GF-D8 (cell line): ENCODE results near the gene PDE4D.
"Not testable (repeated sequence)": the region's sequence is repeated elsewhere in the genome, so short reads cannot be mapped to it uniquely, and the experiment has no call there.

Experiments used
- DNase-seq: peaks from one replicate; lab custom pipeline; 2025; lab: John Stamatoyannopoulos, UW

PDE4D gene

DNA sequence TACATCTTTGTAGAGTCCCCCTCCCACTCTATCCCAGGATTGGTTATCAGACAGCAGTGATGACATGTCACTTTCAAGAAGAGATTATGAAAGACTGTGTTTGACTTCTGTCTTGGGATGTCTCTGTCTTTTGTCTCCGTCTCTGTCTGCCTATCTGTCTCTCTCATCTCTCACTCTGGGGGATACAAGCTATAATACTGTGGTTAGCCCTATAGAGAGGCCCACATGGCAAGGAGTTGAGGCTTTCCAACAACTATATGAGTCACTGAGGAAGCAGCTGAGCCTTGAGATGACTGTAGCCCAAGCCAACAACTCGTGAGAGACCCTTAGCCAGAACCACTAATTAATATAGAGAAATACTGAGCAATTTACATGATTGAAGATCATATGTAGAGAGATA lies 284.8 kb downstream of the PDE4D start:
- no peak for DNase-seq

DNA sequence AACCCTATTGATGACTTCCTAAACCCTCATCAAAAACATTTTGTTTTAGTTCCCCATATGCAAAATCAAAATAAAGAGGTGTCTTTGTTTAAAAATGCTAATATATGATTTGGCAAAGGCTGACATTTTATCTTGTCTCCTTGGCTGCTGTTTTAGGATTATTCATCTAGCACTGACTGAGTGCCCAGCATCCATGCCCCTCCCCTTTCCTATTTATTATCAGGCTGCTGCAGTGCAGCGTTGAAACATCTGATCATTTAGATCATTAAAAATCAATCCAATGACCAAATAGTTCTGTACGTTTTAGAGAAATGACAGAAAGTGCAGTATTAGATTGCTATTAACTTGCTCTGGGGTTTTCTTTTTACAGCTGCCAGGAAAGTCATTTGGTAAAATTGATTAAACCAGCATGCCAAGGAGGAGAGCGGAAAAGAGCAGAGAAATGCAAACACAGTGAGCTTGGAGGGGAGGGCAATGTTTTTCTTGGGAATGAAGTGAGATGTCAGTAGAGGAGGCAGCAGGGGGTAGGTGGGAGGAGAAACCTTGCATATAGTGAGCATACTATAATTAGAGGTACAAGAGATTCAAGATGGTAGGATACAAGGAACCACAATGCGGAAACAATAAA lies 286.3 kb downstream of the PDE4D start:
- no peak for DNase-seq

DNA sequence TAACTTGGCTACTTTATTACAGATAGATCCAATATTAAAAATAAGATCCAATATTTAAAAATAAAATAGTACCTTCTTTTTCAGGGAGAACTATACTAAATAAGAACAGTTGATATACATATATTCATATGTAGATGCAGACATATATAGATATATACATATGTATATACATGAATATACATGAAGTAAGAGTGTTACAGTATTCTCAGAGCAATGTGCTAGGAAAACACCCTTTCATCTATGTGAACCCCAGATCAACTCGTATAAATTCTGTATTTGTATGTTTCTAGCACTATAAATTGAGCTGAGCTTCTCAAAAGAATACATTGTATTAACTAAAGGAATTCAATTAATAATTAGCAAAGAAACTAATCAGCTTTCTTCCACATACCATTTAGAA lies 287.6 kb downstream of the PDE4D start:
- DNase-seq = no peak

DNA sequence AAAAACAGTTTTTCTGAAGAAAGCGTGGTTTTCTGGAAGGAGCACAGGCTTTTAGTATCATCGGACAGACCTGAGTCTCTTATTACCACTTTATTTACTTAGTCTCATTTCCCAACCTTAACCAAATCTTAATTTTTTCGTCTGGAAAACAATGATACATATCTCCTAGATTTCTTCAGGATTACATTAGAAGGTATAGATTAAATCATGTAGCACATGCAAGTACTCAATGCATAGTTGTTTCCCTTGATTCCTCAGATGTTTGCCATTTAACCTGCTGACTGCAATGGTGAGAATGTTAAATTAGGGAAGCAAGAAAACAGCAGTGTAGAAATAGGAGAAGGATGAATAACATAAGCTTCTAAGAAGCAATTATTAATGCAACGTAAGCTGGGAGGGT lies 289.4 kb downstream of the PDE4D start:
- no peak for DNase-seq

DNA sequence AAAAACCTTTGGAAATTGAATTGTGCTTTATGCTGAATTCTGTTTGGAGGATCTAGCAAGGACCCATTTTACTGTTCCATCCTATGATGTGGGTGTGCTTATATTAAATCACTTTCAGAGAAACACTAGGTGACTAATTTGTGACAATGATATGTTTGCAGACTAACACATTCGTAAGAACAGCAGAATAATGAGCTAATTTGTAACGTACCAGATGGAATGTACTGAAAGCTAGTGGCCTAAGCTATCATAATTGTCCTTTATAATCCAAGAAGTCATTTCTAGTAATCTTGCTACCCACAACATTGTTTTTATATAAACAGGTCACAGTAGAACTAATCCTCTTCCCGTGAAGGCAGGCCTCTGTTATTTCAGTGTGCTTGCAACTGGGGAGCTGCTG lies 292.5 kb downstream of the PDE4D start:
- DNase-seq = no peak

DNA sequence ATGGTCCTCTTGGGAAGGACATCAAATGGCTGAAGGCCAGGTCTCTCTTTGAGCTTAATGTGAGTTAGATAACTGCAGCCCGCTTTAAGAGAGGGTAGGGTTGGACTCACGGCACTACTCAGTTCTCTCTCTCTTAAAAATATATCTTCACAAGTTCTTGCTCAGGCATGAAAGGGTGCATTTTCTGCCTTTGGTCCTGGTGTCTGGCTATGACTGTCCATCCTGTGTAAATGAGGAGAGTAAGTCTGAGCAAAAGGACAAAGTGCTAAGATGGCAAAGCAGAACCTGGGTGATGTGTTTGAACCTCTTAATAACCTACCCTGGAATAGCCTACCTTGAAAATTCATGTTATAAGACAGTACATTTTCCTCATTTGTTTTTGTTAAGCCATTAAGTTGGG lies 293.4 kb downstream of the PDE4D start:
- DNase-seq = no peak

DNA sequence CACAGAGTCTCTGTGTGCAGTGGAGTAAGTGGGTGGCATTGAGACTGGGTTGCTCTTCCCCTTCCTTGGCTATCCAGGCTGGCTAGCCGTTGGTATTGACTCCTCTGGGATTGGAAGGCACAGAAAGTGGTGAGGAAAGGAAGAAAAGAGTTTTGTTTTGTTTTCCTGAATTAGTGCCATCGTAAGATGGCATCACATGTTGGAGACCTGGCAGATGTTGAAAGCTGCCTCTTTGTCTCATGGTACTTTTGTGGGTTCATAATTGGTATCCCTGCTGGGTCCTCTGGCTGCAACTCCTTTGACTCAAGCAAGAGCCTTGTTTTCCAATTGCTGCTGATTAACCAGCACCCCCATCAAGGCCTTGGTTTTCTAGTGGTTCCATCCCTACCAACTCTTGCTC lies 293.8 kb downstream of the PDE4D start:
- no peak for DNase-seq

DNA sequence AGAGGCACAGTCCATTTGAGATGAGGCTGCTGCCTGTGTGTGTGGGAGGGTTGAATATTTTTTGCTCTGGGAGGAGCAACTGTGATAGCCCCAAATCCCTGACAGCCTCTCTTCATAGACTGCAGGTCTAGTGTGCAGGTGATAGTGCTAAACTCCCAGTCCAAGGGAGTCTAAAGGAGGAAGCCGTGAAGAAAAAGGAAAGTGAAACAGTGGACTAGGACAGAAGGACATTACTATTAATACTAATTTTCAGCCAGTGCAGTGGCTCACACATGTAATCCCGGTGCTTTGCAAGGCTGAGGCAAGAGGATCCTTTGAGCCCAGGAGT lies 295.0 kb downstream of the PDE4D start:
- DNase-seq = no peak

DNA sequence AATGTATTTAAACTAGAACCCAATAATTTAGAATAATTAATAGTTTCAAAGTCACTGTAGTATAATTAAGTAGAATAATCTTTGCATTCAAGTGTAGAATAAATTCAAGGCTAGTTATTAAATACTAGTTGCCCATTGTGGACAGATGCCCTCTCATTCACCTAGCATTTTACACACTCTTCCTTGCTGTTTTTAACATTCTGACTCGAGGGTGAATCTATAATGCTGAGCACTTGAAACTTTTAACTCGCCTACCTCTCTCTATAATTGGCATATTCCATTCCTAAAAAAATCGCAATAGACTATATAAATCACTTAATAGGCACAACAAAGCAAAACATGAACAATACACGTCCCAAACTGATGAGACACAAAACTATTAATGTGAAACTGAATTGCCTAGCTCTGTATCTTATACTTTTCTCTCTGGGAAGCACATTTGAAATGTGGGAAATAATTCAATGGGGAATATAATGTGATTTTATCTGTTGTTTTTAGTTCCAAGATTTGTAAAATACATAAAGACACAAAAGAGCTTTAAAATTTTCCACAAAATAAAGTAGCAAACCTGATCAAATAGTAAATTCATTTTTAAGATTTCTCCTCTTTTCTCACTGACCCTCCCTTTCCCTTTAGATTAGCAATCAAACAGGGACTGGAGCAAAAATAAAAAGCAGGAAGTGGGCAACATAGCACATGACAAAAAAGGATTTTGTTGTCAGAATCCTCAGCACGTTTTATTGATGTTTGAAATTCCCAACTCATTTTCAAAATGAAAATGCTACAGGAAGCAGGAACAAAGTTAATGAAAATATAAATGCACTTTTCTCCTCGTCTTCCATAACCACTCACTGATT lies 295.6 kb downstream of the PDE4D start:
- DNase-seq = no peak

DNA sequence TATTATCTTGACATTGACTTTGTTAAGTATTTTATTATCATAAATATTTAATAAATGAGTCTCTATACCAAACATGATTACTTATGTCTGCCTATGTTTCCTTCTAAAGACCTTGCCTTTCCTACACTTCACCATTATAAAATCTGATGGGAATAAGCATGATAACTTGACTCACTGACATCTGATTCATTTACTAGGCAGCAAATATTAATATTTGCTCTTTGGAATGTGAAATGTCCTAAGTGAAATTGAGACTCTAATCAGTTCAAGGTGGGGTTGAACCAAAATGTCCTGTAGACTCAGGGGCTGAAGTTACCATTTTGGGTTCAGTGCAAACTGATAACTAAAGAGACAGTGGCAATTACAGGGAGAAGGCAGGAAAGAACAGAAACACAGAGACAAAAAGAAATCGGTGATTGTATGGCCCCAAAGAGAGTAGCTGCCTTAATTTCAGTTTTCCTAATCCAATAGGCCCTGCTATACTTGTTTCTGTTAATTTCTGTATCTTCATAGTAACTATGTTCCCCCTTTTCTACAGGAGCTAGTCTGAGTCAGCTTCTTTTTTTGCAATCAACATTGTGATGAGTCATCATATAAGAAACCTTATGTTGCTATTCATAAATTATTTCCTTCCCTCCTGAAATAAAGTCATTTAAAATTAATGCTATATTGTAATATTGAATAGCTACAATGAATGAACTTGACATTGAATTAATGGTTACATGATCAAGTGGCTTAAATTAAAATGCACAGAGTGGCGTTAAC lies 296.8 kb downstream of the PDE4D start:
- peak; percentile 4 for DNase-seq

DNA sequence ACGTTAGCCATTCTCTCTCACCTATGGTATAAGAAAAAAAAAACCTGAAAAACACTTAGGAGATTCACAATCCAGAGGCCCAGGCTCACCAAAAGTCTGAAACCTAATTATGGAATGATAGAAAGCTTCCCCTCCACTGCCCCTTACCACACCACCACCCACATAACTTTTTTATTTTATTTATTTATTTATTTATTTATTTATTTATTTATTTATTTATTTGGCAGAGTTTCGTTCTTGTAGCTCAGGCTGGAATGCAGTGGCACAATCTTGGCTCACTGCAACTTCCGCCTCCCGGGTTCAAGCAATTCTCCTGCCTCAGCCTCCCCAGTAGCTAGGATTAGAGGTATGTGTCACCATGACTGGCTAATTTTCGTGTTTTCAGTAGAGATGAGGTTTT lies 299.4 kb downstream of the PDE4D start:
- DNase-seq = not testable (repeated sequence)

DNA sequence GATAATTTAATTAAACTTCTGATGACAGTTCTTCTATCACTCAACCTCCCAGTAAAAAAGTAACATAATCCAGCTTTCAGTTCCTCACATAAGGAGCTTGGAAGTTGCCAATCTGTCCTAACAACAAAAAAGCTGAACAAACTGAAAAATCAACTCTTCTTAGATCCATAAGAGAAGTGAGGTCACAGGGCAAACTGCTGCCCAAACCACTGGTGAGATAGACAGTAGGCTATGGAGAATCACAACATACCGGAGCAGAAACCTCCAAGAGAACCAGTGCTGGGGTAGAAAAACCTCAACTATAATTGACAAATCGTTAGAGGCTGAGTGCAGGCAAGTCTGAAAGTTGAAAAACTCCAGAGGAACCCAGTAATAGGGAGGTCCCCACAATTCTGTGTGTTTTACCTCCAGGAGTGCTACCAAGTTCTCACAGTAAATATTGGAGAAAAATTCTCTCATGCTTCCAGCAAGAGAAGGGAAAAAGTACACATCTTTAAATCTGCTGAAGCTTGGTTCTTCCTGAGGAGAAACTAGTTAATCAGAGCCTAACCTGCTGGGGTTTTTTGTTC lies 300.0 kb downstream of the PDE4D start:
- no peak for DNase-seq

DNA sequence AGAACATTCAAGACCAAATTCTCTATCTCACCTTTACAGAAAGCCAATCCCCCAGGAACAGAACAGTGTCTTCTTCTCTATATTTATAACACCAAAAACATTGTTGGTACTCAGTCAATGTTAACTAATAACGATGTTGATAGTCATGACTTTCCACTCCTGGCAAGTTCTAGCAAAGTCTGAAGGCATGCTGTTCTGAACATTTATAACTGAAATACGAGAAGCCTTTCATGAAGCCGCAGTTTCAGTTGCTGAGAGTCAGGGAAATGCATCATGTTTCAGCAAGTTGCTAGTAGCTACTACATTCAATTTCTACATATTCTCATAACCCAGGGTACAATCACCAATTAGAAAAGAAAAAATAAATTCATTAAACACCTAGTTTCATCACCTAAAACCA lies 301.4 kb downstream of the PDE4D start:
- DNase-seq = no peak

DNA sequence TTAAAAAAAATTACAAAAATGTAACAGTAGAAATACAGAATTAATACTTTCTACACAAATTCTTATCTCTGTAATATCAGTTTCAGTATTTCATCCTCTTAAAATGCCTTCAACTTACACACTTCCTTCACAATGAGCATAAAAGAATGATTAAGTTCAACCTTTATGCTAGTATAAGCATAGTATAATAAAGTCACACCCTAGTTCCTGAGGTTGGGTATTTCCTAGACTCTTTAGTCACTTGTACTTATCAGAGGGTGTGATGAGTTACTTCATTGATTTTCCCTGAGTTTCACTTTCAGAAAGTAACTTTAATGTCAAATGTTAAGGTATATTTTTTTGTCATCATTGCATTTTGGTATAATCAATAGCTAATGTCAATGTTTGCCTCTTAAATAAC lies 302.4 kb downstream of the PDE4D start:
- no peak for DNase-seq

DNA sequence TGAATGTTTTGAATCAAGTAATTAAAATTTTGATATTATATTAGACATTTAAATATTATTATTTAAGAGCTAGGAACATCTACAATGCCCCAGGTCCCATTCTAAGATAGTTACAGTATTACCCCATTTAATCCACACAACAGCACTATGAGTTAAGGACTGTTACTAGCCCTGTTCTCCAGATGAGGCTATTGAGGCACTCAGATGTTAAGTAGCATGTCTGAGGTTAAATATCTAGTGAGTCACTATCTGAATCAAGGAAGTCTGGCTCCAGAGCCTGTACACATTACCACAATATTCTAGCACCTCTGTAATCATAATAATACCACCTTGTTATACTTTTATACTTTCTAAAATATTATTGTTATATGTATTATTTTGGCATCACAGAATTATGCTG lies 304.6 kb downstream of the PDE4D start:
- DNase-seq = no peak

DNA sequence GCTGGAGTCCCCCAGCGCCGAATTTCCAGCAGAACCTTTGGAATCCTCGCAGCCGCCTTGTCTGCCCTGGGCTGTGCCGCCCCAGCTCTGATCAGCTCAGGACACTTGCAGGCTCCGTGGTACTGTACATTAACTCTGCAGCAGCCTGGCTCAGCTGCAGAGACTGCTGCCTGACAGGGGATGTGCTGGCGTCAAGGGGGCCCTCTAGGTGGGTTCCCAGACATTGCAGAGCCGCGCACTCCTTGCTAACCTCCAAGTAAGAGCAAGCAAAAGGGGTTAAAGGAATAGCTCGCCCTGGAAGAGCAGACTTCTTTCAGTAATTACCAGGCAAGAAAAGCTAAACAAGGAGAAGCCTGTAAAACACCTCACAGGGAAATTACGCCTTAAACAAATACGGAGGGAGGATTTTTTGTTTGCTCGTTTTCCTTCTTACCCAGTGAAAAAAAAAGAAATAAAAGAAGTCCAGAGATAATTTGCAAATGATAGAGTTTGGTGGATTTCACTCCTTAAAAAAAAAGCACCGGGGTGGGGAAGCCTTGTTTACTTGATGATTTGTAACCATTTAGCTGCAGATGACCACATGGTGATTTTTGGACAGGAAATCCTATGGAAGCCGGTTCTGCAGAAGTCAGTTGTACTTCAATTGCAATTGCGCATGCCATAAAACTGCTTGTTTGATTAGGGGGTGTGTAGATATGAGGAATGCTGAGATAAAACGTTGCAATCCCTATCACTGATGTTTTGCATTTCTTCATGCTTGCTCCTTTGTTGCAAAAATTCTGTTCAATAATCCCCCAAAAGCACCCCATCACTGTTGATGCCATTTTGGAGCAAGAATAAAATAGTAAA lies 305.8 kb downstream of the PDE4D start:
- DNase-seq = no peak

DNA sequence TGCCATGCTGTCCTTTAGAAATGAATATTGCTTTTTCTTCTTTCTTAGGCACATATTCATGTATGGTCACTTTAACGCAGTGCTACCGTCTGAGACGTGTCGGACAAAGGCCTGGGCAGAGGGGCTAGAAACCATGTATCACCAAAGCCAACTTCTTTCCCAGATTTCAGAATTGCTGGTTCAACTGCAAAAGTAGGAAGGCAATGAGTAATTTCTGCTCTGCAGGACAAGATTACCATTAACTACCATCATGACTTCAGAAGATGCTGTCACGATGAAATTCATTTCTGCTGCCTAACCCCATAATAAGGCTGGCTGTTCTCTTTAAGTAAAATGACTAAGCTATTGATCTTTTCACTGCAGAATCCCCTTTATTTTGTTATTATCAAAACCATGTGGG lies 306.7 kb downstream of the PDE4D start:
- DNase-seq = no peak

DNA sequence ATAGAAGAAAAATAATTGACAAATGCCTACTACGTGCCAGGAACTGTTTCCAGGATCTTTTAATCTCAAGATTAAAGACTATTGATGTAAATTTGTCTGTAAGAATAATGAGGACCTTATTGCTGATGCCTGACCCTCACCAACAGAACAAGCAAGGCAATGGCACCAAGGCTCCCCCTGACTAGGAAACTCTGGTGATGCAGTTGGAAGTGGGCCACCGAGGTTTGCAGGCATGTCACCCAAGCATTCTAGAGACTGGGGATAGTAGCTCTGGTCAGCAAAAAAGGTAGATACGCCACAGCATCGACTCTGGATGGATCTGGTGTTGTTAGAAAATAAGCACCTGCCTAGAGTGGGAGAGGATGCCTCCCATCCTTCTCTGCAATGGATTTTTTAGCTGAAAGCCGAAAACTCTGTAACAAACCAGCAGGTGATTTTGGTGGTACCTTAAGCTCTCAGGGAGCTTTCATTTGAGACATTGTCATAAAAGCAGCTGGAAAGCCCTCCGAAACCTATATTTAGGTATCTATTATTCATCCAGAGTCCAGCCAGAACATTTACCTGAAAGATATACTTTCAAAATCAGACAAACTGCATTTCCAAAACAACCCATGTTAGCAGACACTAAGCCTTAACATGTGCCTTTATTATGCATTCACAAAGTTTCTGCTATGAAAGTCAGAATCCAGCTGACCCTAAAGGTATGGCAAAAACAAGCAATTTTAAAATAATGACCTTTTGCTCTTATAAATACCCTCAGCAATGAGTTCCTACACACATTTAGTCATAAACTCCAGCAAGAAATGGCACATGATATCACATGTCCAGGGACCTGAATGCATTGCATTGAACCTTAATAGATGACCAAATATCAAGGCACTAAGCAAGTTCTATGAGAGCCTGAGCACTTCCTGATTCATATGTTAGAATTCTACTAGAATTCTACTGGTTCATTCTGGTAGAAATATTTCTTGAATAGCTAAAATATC lies 308.4 kb downstream of the PDE4D start:
- DNase-seq = no peak

DNA sequence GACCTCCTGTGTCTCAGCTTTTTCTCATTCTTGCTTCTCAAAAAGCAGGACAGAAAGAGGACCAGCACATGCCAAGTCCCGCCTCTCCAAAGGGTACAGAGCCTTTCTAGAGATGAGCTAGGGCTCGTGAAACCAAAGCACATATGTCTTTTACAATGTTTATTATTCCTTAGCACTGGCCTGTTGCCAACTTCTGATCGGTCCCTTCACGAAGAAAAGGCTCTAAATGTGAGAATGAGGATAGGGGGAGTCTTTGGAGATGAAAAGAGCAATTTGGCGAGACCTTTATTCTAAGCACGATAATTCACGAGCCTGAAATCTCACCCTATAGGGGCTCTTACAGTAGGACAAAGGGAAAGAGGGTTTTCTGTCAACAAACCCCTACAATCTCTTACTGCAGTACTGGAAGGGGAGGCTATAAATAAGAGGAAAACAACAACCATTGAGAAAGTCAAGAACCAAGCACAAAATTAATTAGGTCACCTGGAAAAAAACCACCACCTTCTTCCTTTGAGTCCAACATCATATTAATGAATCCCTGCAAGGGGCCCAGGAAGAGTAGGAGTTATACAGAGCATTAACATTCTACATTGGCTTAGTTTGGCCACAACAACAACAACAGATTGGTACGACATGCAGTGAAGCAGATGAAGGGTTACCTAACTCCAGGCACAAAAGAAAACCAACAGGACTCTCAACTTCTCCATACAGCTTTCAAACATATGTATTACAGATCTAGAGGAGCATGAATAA lies 309.5 kb downstream of the PDE4D start:
- no peak for DNase-seq
